Cardiac muscle cell (in vitro differentiated cells and primary cell): Measurements from ENCODE around the gene OR10G4. TPM values are rescaled to one million over a fixed set of nuclear protein-coding genes. Genes with fewer than 3 reads are reported as not detected.
"Not testable (repeated sequence)": the region's sequence is repeated elsewhere in the genome, so short reads cannot be mapped to it uniquely, and the experiment has no call there.

Experiments
- DNase-seq, 2 donors: peaks; one replicate each; pipeline versions ENCODE4 v3.0.0 to v3.0.0-alpha.2; 2010 to 2017; ENCODE audit warnings: low read depth in 1 of 2, low spot score in 1 of 2
- H3K27ac ChIP-seq: fragments of 200-600 bp; sonication (generic); 2 replicates; pipeline ENCODE4 v1.5.1; 2016
- H3K27me3 ChIP-seq: fragments of 200-600 bp; sonication (generic); 2 replicates; pipeline ENCODE4 v1.6.0; 2016; ENCODE audit warnings: control low read depth
- H3K36me3 ChIP-seq: fragments of 200-600 bp; sonication (generic); 2 replicates; pipeline ENCODE4 v1.5.1; 2016; ENCODE audit warnings: control low read depth
- H3K4me1 ChIP-seq: fragments of 200-600 bp; sonication (generic); 2 replicates; pipeline ENCODE4 v1.8.1; 2017; ENCODE audit warnings: low read depth, mild to moderate bottlenecking, mixed run types
- H3K4me3 ChIP-seq: fragments of 200-600 bp; sonication (generic); 2 replicates; pipeline ENCODE4 v1.5.1; 2016; ENCODE audit warnings: mild to moderate bottlenecking
- H3K9me3 ChIP-seq: fragments of 200-600 bp; sonication (generic); 2 replicates; pipeline ENCODE4 v1.5.1; 2017; ENCODE audit warnings: low read depth, mild to moderate bottlenecking, control low read depth
- polyA plus RNA-seq: library from polyadenylated mRNA; unstranded; fragments of >200 nt; fragmentation: Nextera tagmentation; extraction: Ambion mirVana; gene quantifications from 2 replicates; pipeline ENCODE4 v1.2.1, GENCODE V29; 2016
- total RNA-seq: library from RNA; depleted of rRNA; stranded (reverse); fragments of >200 nt; gene quantifications from 2 replicates; pipeline ENCODE4 v1.2.3, GENCODE V29; 2016
- TF ChIP-seq, protein P1 (sequence below): IDR thresholded peaks from 2 replicates; pipeline ENCODE4 v1.5.1; 2012; ENCODE audit warnings: low read depth, mild to moderate bottlenecking, low read length

Gene OR10G4
- total and polyA plus RNA-seq, 2 experiments from 2014 or later: not detected

DNA sequence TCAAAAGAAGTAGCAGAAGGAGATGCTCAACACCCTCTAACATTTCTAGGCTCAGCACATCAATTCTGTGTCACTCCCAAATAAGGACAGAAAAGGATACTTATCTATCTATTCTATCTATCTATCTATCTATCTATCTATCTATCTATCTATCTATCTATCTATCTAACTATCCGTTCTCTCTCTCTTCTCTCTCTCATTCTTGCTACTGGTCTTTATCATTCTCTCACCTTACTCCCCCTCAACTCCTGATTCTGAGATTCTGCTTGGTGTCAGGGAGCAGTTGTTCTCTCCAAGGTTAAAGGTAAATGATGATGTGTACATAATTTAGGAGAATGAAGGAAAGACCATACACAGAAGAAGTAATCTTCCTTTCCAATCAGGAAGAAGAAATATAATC, 17.7 kb upstream of the OR10G4 start, which contains the start of gene OR10G6:
Gene OR10G6, minus strand, starts transcription at position 43 of the 400 bp plus-strand sequence. Its CDS starts 0 bp downstream, at position 43.
- no peak for DNase-seq
- peaks cover 11% of the 10 kb centered on the region for H3K4me1 ChIP-seq
- H3K9me3 ChIP-seq: no peaks in the 10 kb centered on the region
- no peak within 1 kb of the TSS for H3K27ac ChIP-seq
- H3K27me3 ChIP-seq: no peaks in the 10 kb centered on the region
- TF ChIP-seq, protein P1, sequence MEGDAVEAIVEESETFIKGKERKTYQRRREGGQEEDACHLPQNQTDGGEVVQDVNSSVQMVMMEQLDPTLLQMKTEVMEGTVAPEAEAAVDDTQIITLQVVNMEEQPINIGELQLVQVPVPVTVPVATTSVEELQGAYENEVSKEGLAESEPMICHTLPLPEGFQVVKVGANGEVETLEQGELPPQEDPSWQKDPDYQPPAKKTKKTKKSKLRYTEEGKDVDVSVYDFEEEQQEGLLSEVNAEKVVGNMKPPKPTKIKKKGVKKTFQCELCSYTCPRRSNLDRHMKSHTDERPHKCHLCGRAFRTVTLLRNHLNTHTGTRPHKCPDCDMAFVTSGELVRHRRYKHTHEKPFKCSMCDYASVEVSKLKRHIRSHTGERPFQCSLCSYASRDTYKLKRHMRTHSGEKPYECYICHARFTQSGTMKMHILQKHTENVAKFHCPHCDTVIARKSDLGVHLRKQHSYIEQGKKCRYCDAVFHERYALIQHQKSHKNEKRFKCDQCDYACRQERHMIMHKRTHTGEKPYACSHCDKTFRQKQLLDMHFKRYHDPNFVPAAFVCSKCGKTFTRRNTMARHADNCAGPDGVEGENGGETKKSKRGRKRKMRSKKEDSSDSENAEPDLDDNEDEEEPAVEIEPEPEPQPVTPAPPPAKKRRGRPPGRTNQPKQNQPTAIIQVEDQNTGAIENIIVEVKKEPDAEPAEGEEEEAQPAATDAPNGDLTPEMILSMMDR: no peak
- H3K36me3 ChIP-seq: no peaks in the 10 kb centered on the region
- no peak within 1 kb of the TSS for H3K4me3 ChIP-seq

DNA sequence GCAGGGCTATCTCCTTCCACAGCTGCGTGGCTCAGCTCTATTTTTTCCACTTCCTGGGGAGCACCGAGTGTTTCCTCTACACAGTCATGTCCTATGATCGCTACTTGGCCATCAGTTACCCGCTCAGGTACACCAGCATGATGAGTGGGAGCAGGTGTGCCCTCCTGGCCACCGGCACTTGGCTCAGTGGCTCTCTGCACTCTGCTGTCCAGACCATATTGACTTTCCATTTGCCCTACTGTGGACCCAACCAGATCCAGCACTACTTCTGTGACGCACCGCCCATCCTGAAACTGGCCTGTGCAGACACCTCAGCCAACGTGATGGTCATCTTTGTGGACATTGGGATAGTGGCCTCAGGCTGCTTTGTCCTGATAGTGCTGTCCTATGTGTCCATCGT, 3.0 kb downstream of the OR10G4 start:
- not testable (repeated sequence) for H3K9me3 ChIP-seq

DNA sequence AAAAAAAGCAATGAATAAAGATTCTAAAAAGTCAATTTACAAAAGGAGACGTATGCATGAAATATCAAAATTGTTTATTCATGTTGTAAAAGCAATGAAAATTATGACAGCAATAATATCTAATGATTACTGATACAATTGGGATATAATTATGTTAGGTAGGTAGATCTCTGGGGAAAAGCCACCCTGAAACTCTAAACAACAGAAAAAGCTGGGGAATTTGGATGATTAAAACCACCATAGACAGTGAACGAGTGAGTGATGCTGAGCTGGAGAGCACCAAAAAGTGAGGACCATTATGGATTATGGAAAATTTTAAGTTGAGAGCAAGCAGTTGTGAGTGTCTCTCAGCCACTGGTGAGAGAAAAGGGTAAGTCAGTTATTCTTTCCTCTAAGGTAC, 13.7 kb downstream of the OR10G4 start, which contains the start of gene OR10G8:
Gene OR10G8, plus strand, starts transcription at position 301 of the 400 bp plus-strand sequence. CDS start 2,825 bp downstream, outside the sequence.
- DNase-seq: no peak
- no peaks in the 10 kb centered on the region for H3K27me3 ChIP-seq

More for the DNA sequence above, 3.0 kb downstream of the OR10G4 start:
- not testable (repeated sequence) for H3K27me3 ChIP-seq, H3K4me3 ChIP-seq, H3K27ac ChIP-seq, DNase-seq, H3K4me1 ChIP-seq, H3K36me3 ChIP-seq

DNA sequence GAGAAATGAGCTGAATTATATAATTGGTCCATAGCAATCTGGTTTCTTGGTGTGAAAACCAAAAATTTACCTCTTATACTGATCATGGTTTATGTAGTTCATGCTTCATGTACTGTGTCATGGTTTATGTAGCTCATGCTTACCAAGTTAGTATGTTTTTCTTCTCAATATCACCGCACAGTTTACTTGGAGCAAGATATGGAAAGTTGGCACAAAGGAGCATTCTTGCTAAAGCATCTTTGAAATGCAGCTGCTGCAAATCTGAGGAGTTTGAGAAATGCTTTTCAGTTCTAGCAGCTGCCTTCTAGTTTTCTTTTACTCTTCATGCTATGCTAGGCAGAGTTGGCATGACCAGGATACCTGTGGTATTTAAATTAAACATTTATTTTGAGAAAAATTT, 23.9 kb downstream of the OR10G4 start:
- TF ChIP-seq, protein P1: no peak

More for the DNA sequence above, 13.7 kb downstream of the OR10G4 start, which contains the start of gene OR10G8:
- H3K4me3 ChIP-seq: no peak within 1 kb of the TSS
- TF ChIP-seq, protein P1: no peak
- no peaks in the 10 kb centered on the region for H3K9me3 ChIP-seq
- H3K4me1 ChIP-seq: no peaks in the 10 kb centered on the region
- H3K36me3 ChIP-seq: no peaks in the 10 kb centered on the region
- H3K27ac ChIP-seq: no peak within 1 kb of the TSS

DNA sequence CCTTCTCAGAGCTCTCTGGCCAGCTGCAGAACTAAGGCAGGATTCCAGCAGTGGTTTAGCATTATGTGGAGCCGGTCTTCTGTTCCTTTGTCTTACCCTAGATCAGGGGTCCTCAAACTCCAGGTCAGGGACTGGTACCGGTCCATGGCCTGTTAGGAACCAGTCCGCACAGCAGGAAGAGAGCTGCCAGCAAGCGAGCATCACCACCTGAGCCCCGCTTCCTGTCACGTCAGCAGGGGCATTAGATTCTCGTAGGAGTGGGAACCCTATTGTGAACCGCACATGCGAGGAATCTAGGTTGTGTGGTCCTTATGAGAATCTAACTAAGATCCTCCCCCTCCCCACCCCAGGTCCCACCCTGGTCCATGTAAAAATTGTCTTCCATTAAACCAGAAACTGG, 26.8 kb downstream of the OR10G4 start:
- no peak for DNase-seq
- no peak overlapping the region for H3K4me3 ChIP-seq
- no peak overlapping the region for H3K27ac ChIP-seq
- TF ChIP-seq, protein P1: no peak
- H3K27me3 ChIP-seq: no peaks in the 10 kb centered on the region
- H3K4me1 ChIP-seq: no peaks in the 10 kb centered on the region
- no peaks in the 10 kb centered on the region for H3K36me3 ChIP-seq
- H3K9me3 ChIP-seq: no peaks in the 10 kb centered on the region

More for the DNA sequence above, 23.9 kb downstream of the OR10G4 start:
- Histone ChIP-seq H3K9me3 (no peaks in the 10 kb centered on the region), H3K27me3 (no peaks in the 10 kb centered on the region), H3K4me1 (no peaks in the 10 kb centered on the region), H3K36me3 (no peaks in the 10 kb centered on the region), H3K27ac (no peak overlapping the region), H3K4me3 (no peak overlapping the region)
- no peak for DNase-seq

DNA sequence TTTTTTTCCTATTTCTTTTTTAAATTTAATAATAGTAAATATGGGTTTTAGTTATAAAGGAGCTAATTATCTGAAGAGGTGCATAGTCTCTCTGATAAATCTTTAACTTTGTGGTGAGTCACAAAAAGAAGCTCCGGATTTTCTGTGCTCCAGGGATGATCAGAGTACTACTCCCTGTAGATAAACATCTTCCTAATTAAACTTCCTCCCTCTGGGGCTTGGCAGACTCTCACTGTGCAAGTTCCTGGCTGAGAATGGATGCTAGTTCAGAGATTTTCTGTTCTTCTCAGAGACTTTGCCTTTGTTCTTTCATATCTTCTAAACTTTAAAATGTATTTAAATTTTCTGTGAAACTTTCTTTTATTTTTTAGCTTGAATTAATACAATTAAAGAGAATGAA, 28.5 kb downstream of the OR10G4 start, which contains the start of gene OR10G7:
Gene OR10G7, minus strand, starts transcription at position 72 of the 400 bp plus-strand sequence. CDS start 2,324 bp downstream, outside the sequence.
- H3K9me3 ChIP-seq: no peaks in the 10 kb centered on the region
- no peaks in the 10 kb centered on the region for H3K4me1 ChIP-seq
- no peak within 1 kb of the TSS for H3K4me3 ChIP-seq
- no peak for DNase-seq
- H3K36me3 ChIP-seq: no peaks in the 10 kb centered on the region
- H3K27me3 ChIP-seq: no peaks in the 10 kb centered on the region
- TF ChIP-seq, protein P1: no peak
- no peak within 1 kb of the TSS for H3K27ac ChIP-seq
